Mesenchymal stem cell (in vitro differentiated cells and primary cell): Measurements from ENCODE around the gene FBP1.
A peak's percentile ranks its signal among the peaks of the same experiment; 100 is the strongest.

Experiments
- DNase-seq: peaks from one replicate; pipeline ENCODE4 v3.0.0-alpha.2; 2013
- H2AFZ ChIP-seq: one replicate; pipeline ENCODE4 v1.6.1; 2013; ENCODE audit warnings: low read depth, mild to moderate bottlenecking, control low read depth, inconsistent platforms, low read length, moderate library complexity
- H2AK5ac ChIP-seq: 2 replicates; pipeline ENCODE4 v1.6.1; 2013; ENCODE audit warnings: low read length, moderate library complexity, mild to moderate bottlenecking, inconsistent platforms; ENCODE audit not compliant: severe bottlenecking
- H2BK120ac ChIP-seq: one replicate; pipeline ENCODE4 v1.6.1; 2013; ENCODE audit warnings: low read depth, mild to moderate bottlenecking, inconsistent platforms, low read length, moderate library complexity
- H2BK12ac ChIP-seq, 2 experiments: one replicate each; pipeline ENCODE4 v1.6.1; 2013; ENCODE audit warnings: inconsistent platforms in 2 of 2, low read length in 2 of 2, mild to moderate bottlenecking in 2 of 2, moderate library complexity in 2 of 2, control low read depth in 1 of 2
- H2BK15ac ChIP-seq: one replicate; pipeline ENCODE4 v1.6.1; 2013; ENCODE audit warnings: mild to moderate bottlenecking, low read depth, inconsistent platforms; ENCODE audit not compliant: poor library complexity, severe bottlenecking
- H2BK5ac ChIP-seq: 2 replicates; pipeline ENCODE4 v1.6.1; 2013; ENCODE audit warnings: low read depth, mild to moderate bottlenecking, low read length, control low read depth, inconsistent platforms; ENCODE audit not compliant: poor library complexity, severe bottlenecking
- H3K14ac ChIP-seq, 2 experiments: one replicate each; pipeline ENCODE4 v1.6.1; 2013; ENCODE audit warnings: inconsistent platforms in 2 of 2, low read length in 2 of 2, control low read depth in 1 of 2, mild to moderate bottlenecking in 1 of 2, moderate library complexity in 1 of 2
- H3K18ac ChIP-seq, 2 experiments: one replicate each; pipeline ENCODE4 v1.6.1; 2013; ENCODE audit warnings: inconsistent platforms in 2 of 2, low read length in 2 of 2, control low read depth in 1 of 2, low read depth in 1 of 2, mild to moderate bottlenecking in 1 of 2
- H3K23ac ChIP-seq, 2 experiments: one replicate each; pipeline ENCODE4 v1.6.1; 2013; ENCODE audit warnings: inconsistent platforms in 2 of 2, low read length in 2 of 2, mild to moderate bottlenecking in 2 of 2, moderate library complexity in 2 of 2, control low read depth in 1 of 2
- H3K27ac ChIP-seq: 2 replicates; pipeline ENCODE4 v1.5.1; 2013; ENCODE audit warnings: mild to moderate bottlenecking, moderate library complexity, low read length, control low read depth, inconsistent platforms; ENCODE audit not compliant: poor library complexity, severe bottlenecking
- H3K27me3 ChIP-seq, 2 experiments: 2 replicates each; pipeline versions ENCODE4 v1.6.1 to v1.7.0; 2013; ENCODE audit warnings: low read length in 2 of 2, mild to moderate bottlenecking in 2 of 2, moderate library complexity in 2 of 2, control low read depth in 1 of 2, inconsistent platforms in 1 of 2; ENCODE audit not compliant: control insufficient read depth in 1 of 2, insufficient read depth in 1 of 2
- H3K36me3 ChIP-seq, 2 experiments: 2 replicates each; pipeline versions ENCODE4 v1.6.1 to v1.7.0; 2013; ENCODE audit warnings: low read length in 2 of 2, control low read depth in 1 of 2, inconsistent platforms in 1 of 2, low read depth in 1 of 2, mild to moderate bottlenecking in 1 of 2; ENCODE audit not compliant: insufficient read depth in 2 of 2, control insufficient read depth in 1 of 2
- H3K4ac ChIP-seq, 2 experiments: one replicate each; pipeline ENCODE4 v1.6.1; 2013; ENCODE audit warnings: inconsistent platforms in 2 of 2, low read length in 2 of 2, mild to moderate bottlenecking in 2 of 2, moderate library complexity in 2 of 2, control low read depth in 1 of 2, low read depth in 1 of 2
- H3K4me1 ChIP-seq: 2 replicates; pipeline ENCODE4 v1.6.1; 2013; ENCODE audit warnings: low read depth, low read length, control low read depth; ENCODE audit not compliant: control insufficient read depth, insufficient read depth
- H3K4me2 ChIP-seq: 2 replicates; pipeline ENCODE4 v1.6.1; 2013; ENCODE audit warnings: low read length, mild to moderate bottlenecking, inconsistent platforms; ENCODE audit not compliant: poor library complexity, severe bottlenecking
- H3K4me3 ChIP-seq, 2 experiments: 2 replicates each; pipeline versions ENCODE4 v1.5.1 to v1.7.0; 2013; ENCODE audit warnings: low read length in 2 of 2, mild to moderate bottlenecking in 2 of 2, control low read depth in 1 of 2, low read depth in 1 of 2; ENCODE audit not compliant: insufficient read depth in 1 of 2
- H3K79me1 ChIP-seq: replicated peaks from 2 replicates; pipeline ENCODE4 v1.6.1; 2013; ENCODE audit warnings: mild to moderate bottlenecking, control low read depth, low read length, inconsistent platforms; ENCODE audit not compliant: poor library complexity, severe bottlenecking
- H3K9ac ChIP-seq: 2 replicates; pipeline ENCODE4 v1.7.0; 2013; ENCODE audit warnings: mild to moderate bottlenecking, low read length, moderate library complexity
- H3K9me3 ChIP-seq: 2 replicates; pipeline ENCODE4 v1.7.0; 2013; ENCODE audit warnings: mild to moderate bottlenecking, low read length; ENCODE audit not compliant: control insufficient read depth
- H4K8ac ChIP-seq: one replicate; pipeline ENCODE4 v1.6.1; 2013; ENCODE audit warnings: inconsistent platforms, mild to moderate bottlenecking, low read length, moderate library complexity
- H4K91ac ChIP-seq: one replicate; pipeline ENCODE4 v1.6.1; 2013; ENCODE audit warnings: mild to moderate bottlenecking, low read length, inconsistent platforms
- WGBS: methylation state at CpG from one replicate; pipeline ENCODE4 v1.1.7; 2013; ENCODE audit warnings: mixed read lengths; 5-methylcytosine and 5-hydroxymethylcytosine counted together

The FBP1 gene

DNA sequence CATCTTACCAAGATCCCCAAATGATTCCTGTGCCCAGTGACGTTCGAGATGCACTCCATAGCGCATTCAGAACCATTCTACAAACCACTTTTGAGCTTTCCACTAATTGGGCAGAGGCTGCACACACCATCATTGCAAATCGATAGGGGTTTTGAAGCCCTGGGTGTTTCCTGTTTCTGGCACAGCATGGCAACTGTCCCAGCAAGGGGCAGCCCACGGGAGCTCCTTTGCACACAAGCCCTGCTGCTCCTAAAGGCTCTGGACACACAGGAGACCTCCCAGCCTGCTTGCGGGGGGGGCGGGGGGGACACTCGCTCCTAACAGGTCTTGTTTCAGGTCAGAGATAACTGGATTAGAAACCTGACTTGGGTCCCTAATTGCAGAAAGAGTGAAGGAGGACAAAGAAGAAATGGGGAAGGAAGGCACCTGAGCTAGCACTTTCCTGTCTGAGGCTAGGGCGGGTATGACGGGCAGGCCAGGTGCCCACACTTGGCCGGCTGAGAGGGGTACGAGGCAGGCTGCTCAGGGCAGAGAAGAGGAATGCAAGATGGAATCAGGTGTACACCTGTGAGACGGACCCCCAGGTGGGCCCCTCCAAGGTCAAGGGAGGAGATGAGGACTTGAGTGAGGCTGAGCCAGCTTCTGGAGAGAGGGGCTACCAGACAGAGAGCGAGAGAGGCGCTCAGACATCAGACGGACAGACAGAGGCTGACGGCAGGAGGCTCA lies 820 bp downstream of the FBP1 start:
- Histone ChIP-seq H3K18ac (no peak overlapping the region), H3K36me3 (no peaks in the 10 kb centered on the region), H2BK5ac (no peak overlapping the region), H2BK12ac (no peak overlapping the region), H3K4me2 (peak overlapping the region; percentile 99), H2BK15ac (no peak overlapping the region), H3K27me3 (peaks cover 32 to 34% of the 10 kb centered on the region in 2 experiments), H3K23ac (peak overlapping the region in 1 of 2 experiments; percentile 94), H2BK120ac (no peak overlapping the region), H3K4ac (no peak overlapping the region), H3K9ac (no peak overlapping the region), H3K4me1 (peaks cover 17% of the 10 kb centered on the region), H4K8ac (no peak overlapping the region), H4K91ac (peak overlapping the region; percentile 1), H3K79me1 (no peaks in the 10 kb centered on the region), H3K9me3 (no peaks in the 10 kb centered on the region), H2AFZ (peak overlapping the region; percentile 78), H3K27ac (no peak overlapping the region), H3K14ac (peak overlapping the region in 1 of 2 experiments; percentile 94), H3K4me3 (peak overlapping the region; percentile 62 to 69), H2AK5ac (no peak overlapping the region)
- no peak for DNase-seq
- WGBS, result 55% methylated on average over 17 of the region's 17 CpGs

DNA sequence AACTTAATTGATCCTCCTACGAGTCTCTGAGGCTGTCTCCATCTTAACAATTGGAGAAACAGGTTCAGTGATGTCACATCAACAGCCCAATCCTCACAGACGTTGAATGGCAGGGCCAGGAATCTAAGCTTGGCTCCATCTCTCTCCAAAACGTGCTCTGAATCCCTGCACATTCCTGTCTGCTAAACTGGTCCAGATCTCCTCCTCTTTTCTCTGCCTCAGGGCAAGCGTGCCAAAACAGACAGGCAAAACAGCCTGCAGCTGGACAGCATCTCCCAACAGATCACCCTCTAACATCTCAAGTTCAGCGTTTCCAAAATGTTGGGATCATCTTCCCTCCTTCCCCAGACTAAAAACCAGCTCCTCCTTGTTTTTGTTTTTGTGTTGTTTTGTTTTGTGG lies 6.6 kb downstream of the FBP1 start:
- Histone ChIP-seq H3K4me1 (no peaks in the 10 kb centered on the region), H3K14ac (no peak overlapping the region)

DNA sequence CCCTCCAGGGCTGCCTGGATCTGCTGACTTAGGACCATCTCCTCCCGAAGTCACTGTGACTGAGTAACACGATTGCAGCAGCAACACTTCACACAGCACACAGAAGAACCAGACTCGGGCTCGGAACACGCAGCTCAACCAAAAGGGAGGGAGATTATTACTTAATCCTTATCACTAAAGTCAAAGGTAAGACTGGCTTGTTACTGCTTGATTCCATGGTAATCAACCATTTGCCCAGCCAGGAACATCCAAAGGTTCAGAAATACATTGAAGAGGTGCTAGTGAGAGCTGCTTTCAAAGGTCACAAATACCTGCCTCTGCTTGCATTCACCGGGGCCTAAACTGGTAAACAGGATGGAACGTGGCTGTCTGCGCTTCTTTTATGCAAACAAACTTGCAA lies 7.7 kb downstream of the FBP1 start:
- no peak overlapping the region for H2AFZ ChIP-seq
- no peak overlapping the region for H3K4me2 ChIP-seq
- H3K27ac ChIP-seq, result no peak overlapping the region
- no peaks in the 10 kb centered on the region for H3K79me1 ChIP-seq
- H2BK5ac ChIP-seq, result no peak overlapping the region
- H3K4ac ChIP-seq, result no peak overlapping the region
- no peak overlapping the region for H2BK120ac ChIP-seq
- H4K8ac ChIP-seq, result no peak overlapping the region
- no peak overlapping the region for H2BK15ac ChIP-seq
- no peak overlapping the region for H3K14ac ChIP-seq
- no peak overlapping the region for H2BK12ac ChIP-seq
- H3K27me3 ChIP-seq, result peaks cover 34 to 45% of the 10 kb centered on the region in 2 experiments
- H2AK5ac ChIP-seq, result no peak overlapping the region
- H3K4me1 ChIP-seq, result no peaks in the 10 kb centered on the region
- H3K36me3 ChIP-seq, result no peaks in the 10 kb centered on the region
- no peak overlapping the region for H3K4me3 ChIP-seq
- H3K9me3 ChIP-seq, result no peaks in the 10 kb centered on the region
- no peak overlapping the region for H3K18ac ChIP-seq
- WGBS, result 69% methylated on average over 4 of the region's 8 CpGs
- H3K9ac ChIP-seq, result no peak overlapping the region
- H4K91ac ChIP-seq, result no peak overlapping the region
- no peak overlapping the region for H3K23ac ChIP-seq
- DNase-seq, result no peak

More for the DNA sequence above, 6.6 kb downstream of the FBP1 start:
- 64% methylated on average over 4 of the region's 5 CpGs for WGBS
- no peak overlapping the region for H4K8ac ChIP-seq
- no peaks in the 10 kb centered on the region for H3K79me1 ChIP-seq
- no peak overlapping the region for H3K9ac ChIP-seq
- H3K4ac ChIP-seq, result no peak overlapping the region
- no peak overlapping the region for H2AK5ac ChIP-seq
- DNase-seq, result no peak
- no peaks in the 10 kb centered on the region for H3K36me3 ChIP-seq
- H3K27ac ChIP-seq, result no peak overlapping the region
- H3K23ac ChIP-seq, result no peak overlapping the region
- H3K9me3 ChIP-seq, result no peaks in the 10 kb centered on the region
- H3K4me3 ChIP-seq, result no peak overlapping the region
- no peak overlapping the region for H3K4me2 ChIP-seq
- no peak overlapping the region for H2BK12ac ChIP-seq
- no peak overlapping the region for H2BK15ac ChIP-seq
- no peak overlapping the region for H3K18ac ChIP-seq
- H4K91ac ChIP-seq, result no peak overlapping the region
- H2BK5ac ChIP-seq, result no peak overlapping the region
- no peak overlapping the region for H2AFZ ChIP-seq
- peaks cover 40 to 42% of the 10 kb centered on the region in 2 experiments for H3K27me3 ChIP-seq
- H2BK120ac ChIP-seq, result no peak overlapping the region

DNA sequence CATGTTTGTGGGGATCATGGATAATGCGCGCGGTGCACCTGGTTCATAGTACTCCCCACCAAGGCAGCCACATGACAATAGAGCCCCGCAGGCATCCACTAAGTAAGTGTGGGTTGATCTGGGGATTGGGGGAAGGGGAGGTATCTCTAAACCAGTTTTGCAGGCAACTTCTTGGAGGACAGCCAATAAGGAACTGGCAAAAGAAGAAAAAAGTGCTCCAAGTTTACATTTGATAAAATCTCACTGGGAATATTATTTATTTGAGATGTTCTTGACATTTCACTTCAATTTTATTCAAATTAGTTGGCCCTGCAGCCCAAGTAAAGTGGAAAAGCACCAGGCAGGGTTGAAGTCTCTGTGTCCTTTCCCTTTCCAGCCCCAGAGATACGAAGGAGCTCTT lies 8.5 kb downstream of the FBP1 start:
- no peak overlapping the region for H2AFZ ChIP-seq
- H3K36me3 ChIP-seq, result no peaks in the 10 kb centered on the region
- no peaks in the 10 kb centered on the region for H3K4me1 ChIP-seq
- H3K4me3 ChIP-seq, result no peak overlapping the region
- H3K4me2 ChIP-seq, result no peak overlapping the region
- no peak overlapping the region for H3K27ac ChIP-seq
- WGBS, result 78% methylated on average over 5 of the region's 5 CpGs
- no peak overlapping the region for H3K14ac ChIP-seq
- no peak for DNase-seq
- peaks cover 34 to 53% of the 10 kb centered on the region in 2 experiments for H3K27me3 ChIP-seq
- H2AK5ac ChIP-seq, result no peak overlapping the region
- no peak overlapping the region for H2BK120ac ChIP-seq
- H2BK12ac ChIP-seq, result no peak overlapping the region
- H3K79me1 ChIP-seq, result no peaks in the 10 kb centered on the region
- H3K23ac ChIP-seq, result no peak overlapping the region
- H4K8ac ChIP-seq, result no peak overlapping the region
- H3K9ac ChIP-seq, result no peak overlapping the region
- H3K4ac ChIP-seq, result no peak overlapping the region
- no peak overlapping the region for H3K18ac ChIP-seq
- H3K9me3 ChIP-seq, result no peaks in the 10 kb centered on the region
- H2BK15ac ChIP-seq, result no peak overlapping the region
- H2BK5ac ChIP-seq, result no peak overlapping the region
- no peak overlapping the region for H4K91ac ChIP-seq
